ENCODE measurements around the gene SNX8. TPM values are rescaled to one million over a fixed set of nuclear protein-coding genes. Genes with fewer than 3 reads are reported as not detected.

The SNX8 gene
- total and polyA plus RNA-seq, 2 of the 13 experiments (the other 11 are each of a cell fraction or from before 2014, with no cell fraction given) = 20.6 to 45.2 TPM

DNA sequence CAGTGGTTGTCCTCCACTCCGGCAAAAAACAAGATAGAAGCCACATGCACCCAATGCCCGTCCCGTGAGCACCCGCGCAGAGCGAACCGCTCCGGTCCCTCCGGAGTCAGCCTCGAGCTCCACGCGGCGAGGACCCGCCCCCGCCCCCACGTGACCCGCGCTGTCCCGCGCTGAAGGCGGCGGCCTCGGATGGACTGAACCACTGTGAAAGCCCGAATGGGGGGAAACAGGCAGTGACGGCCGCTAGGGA, 39.6 kb upstream of the SNX8 start (continued):
- TF ChIP-seq ZNF30 (CRISPR knock-in tag; IDR thresholded peaks at IDR 0.05) (peak; percentile 79; the same call in 1 of the 2 replicates), ZNF644 (CRISPR knock-in tag; IDR thresholded peaks at IDR 0.05; ENCODE audit: low read depth) (no peak), LCORL (IDR thresholded peaks at IDR 0.05) (no peak), LCORL (CRISPR knock-in tag; IDR thresholded peaks at IDR 0.05) (peak; percentile 37; the same call in 1 of the 2 replicates), ZNF274 (CRISPR knock-in tag; IDR thresholded peaks at IDR 0.05) (0 out of 2 replicates have a peak, but pooled peaks have one; percentile 44), SIN3A (IDR thresholded peaks at IDR 0.05; ENCODE audit: borderline replicate concordance, low read depth, low read length) (peak; percentile 83; the same call in 1 of the 2 replicates), YEATS2 (CRISPR knock-in tag; IDR thresholded peaks at IDR 0.05; ENCODE audit: borderline replicate concordance) (peak; percentile 75), MIER2 (CRISPR knock-in tag; IDR thresholded peaks at IDR 0.05) (no peak), POLR2AphosphoS5 (IDR thresholded peaks at IDR 0.05; ENCODE audit: low read depth, low read length) (peak; percentile 94), THYN1 (CRISPR knock-in tag; IDR thresholded peaks at IDR 0.05; ENCODE audit: borderline replicate concordance, low read depth) (0 out of 2 replicates have a peak, but pooled peaks have one; percentile 40), ZNF720 (CRISPR knock-in tag; IDR thresholded peaks at IDR 0.05) (0 out of 2 replicates have a peak, but pooled peaks have one; percentile 89), ZNF737 (CRISPR knock-in tag; IDR thresholded peaks at IDR 0.05; ENCODE audit: borderline replicate concordance) (peak; percentile 60; the same call in 1 of the 2 replicates), ZNF780A (CRISPR knock-in tag; IDR thresholded peaks at IDR 0.05) (no peak), KMT2A (CRISPR knock-in tag; IDR thresholded peaks at IDR 0.05) (peak; percentile 89), NR2C2 (CRISPR knock-in tag; IDR thresholded peaks at IDR 0.05; ENCODE audit: borderline replicate concordance) (peak; percentile 24; the same call in 1 of the 2 replicates), NCOA5 (CRISPR knock-in tag; IDR thresholded peaks at IDR 0.05) (no peak), KLF11 (CRISPR knock-in tag; IDR thresholded peaks at IDR 0.05) (peak; percentile 98)
- TF ChIP-seq, protein P1, sequence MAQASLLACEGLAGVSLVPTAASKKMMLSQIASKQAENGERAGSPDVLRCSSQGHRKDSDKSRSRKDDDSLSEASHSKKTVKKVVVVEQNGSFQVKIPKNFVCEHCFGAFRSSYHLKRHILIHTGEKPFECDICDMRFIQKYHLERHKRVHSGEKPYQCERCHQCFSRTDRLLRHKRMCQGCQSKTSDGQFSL (CRISPR knock-in tag; IDR thresholded peaks at IDR 0.05) = peak; percentile 74
- TF ChIP-seq, protein P2, sequence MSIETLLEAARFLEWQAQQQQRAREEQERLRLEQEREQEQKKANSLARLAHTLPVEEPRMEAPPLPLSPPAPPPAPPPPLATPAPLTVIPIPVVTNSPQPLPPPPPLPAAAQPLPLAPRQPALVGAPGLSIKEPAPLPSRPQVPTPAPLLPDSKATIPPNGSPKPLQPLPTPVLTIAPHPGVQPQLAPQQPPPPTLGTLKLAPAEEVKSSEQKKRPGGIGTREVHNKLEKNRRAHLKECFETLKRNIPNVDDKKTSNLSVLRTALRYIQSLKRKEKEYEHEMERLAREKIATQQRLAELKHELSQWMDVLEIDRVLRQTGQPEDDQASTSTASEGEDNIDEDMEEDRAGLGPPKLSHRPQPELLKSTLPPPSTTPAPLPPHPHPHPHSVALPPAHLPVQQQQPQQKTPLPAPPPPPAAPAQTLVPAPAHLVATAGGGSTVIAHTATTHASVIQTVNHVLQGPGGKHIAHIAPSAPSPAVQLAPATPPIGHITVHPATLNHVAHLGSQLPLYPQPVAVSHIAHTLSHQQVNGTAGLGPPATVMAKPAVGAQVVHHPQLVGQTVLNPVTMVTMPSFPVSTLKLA (IDR thresholded peaks at IDR 0.05) = peak; percentile 69; the same call in 1 of the 2 replicates
- TF ChIP-seq, protein P3, sequence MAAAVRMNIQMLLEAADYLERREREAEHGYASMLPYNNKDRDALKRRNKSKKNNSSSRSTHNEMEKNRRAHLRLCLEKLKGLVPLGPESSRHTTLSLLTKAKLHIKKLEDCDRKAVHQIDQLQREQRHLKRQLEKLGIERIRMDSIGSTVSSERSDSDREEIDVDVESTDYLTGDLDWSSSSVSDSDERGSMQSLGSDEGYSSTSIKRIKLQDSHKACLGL (CRISPR knock-in tag; IDR thresholded peaks at IDR 0.05) = peak; percentile 92
- TF ChIP-seq, protein P4, sequence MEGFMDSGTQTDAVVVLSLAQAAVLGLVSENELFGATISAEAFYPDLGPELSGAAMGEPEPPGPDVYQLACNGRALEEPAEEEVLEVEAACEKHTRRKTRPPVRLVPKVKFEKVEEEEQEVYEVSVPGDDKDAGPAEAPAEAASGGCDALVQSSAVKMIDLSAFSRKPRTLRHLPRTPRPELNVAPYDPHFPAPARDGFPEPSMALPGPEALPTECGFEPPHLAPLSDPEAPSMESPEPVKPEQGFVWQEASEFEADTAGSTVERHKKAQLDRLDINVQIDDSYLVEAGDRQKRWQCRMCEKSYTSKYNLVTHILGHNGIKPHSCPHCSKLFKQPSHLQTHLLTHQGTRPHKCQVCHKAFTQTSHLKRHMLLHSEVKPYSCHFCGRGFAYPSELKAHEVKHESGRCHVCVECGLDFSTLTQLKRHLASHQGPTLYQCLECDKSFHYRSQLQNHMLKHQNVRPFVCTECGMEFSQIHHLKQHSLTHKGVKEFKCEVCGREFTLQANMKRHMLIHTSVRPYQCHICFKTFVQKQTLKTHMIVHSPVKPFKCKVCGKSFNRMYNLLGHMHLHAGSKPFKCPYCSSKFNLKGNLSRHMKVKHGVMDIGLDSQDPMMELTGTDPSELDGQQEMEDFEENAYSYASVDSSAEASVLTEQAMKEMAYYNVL (CRISPR knock-in tag; IDR thresholded peaks at IDR 0.05; ENCODE audit: borderline replicate concordance) = no peak
- TF ChIP-seq, protein P5, sequence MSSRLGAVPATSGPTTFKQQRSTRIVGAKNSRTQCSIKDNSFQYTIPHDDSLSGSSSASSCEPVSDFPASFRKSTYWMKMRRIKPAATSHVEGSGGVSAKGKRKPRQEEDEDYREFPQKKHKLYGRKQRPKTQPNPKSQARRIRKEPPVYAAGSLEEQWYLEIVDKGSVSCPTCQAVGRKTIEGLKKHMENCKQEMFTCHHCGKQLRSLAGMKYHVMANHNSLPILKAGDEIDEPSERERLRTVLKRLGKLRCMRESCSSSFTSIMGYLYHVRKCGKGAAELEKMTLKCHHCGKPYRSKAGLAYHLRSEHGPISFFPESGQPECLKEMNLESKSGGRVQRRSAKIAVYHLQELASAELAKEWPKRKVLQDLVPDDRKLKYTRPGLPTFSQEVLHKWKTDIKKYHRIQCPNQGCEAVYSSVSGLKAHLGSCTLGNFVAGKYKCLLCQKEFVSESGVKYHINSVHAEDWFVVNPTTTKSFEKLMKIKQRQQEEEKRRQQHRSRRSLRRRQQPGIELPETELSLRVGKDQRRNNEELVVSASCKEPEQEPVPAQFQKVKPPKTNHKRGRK (CRISPR knock-in tag; IDR thresholded peaks at IDR 0.05) = no peak
- TF ChIP-seq, protein P6, sequence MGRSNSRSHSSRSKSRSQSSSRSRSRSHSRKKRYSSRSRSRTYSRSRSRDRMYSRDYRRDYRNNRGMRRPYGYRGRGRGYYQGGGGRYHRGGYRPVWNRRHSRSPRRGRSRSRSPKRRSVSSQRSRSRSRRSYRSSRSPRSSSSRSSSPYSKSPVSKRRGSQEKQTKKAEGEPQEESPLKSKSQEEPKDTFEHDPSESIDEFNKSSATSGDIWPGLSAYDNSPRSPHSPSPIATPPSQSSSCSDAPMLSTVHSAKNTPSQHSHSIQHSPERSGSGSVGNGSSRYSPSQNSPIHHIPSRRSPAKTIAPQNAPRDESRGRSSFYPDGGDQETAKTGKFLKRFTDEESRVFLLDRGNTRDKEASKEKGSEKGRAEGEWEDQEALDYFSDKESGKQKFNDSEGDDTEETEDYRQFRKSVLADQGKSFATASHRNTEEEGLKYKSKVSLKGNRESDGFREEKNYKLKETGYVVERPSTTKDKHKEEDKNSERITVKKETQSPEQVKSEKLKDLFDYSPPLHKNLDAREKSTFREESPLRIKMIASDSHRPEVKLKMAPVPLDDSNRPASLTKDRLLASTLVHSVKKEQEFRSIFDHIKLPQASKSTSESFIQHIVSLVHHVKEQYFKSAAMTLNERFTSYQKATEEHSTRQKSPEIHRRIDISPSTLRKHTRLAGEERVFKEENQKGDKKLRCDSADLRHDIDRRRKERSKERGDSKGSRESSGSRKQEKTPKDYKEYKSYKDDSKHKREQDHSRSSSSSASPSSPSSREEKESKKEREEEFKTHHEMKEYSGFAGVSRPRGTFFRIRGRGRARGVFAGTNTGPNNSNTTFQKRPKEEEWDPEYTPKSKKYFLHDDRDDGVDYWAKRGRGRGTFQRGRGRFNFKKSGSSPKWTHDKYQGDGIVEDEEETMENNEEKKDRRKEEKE (IDR thresholded peaks at IDR 0.05) = no peak

All from HepG2 (cell line).